B cell (primary cell): ENCODE data around the gene ZNF135. TPM values are rescaled to one million over a fixed set of nuclear protein-coding genes. Genes with fewer than 3 reads are reported as not detected.

Experiments
- ATAC-seq: fragments of 200-7000 bp; cut with Tn5 transposase; one replicate; pipeline ENCODE4 v1.10.0; 2021; ENCODE audit warnings: low read depth, mild to moderate bottlenecking, moderate number of reproducible peaks, moderate library complexity
- CTCF ChIA-PET: fragments of 350-600 bp; sonication (Branson Sonifier 250); formaldehyde crosslinking; loops from one replicate; lab custom pipeline; 2021; ENCODE audit warnings: antibody characterized with exemption, inconsistent platforms; lab: Charles Lee
- POLR2A ChIA-PET: fragments of 350-600 bp; sonication (Branson Sonifier 250); formaldehyde crosslinking; loops from one replicate; lab custom pipeline; 2021; ENCODE audit warnings: antibody characterized with exemption; lab: Charles Lee
- DNase-seq: peaks from one replicate; pipeline ENCODE4 v3.0.0; 2013
- H2AFZ ChIP-seq: 2 replicates; pipeline ENCODE4 v1.6.1; 2012; ENCODE audit warnings: mild to moderate bottlenecking, low read depth, low read length; ENCODE audit not compliant: insufficient read depth, poor library complexity, severe bottlenecking
- H3K27ac ChIP-seq, 2 donors: 1 replicate in 1 of 2; 2 replicates in 1 of 2; pipeline ENCODE4 v1.5.1; 2012 to 2013; ENCODE audit warnings: low read length in 2 of 2, mild to moderate bottlenecking in 2 of 2, moderate library complexity in 1 of 2
- H3K27me3 ChIP-seq, 4 experiments: fragments of 200-600 bp in 1 of 4; sonication (generic) in 1 of 4; replicated peaks in 1 of 4; 1 replicate in 2 of 4; 2 replicates in 2 of 4; pipeline versions ENCODE4 v1.6.1 to v1.7.0; 2013 to 2016; ENCODE audit warnings: low read length in 3 of 4, mild to moderate bottlenecking in 2 of 4, mixed read lengths in 1 of 4, moderate library complexity in 1 of 4; ENCODE audit not compliant: insufficient read depth in 4 of 4, control insufficient read depth in 3 of 4; ENCODE audit errors: control extremely low read depth in 1 of 4
- H3K36me3 ChIP-seq, 2 experiments: replicated peaks in 1 of 2; 1 replicate in 1 of 2; 2 replicates in 1 of 2; pipeline versions ENCODE4 v1.6.1 to v1.7.1; 2013; ENCODE audit warnings: low read length in 1 of 2; ENCODE audit not compliant: insufficient read depth in 2 of 2, control insufficient read depth in 1 of 2; ENCODE audit errors: control extremely low read depth in 1 of 2, extremely low read depth in 1 of 2
- H3K4me1 ChIP-seq, 2 donors: fragments of 200-600 bp in 1 of 2; sonication (generic) in 1 of 2; 1 replicate in 1 of 2; 2 replicates in 1 of 2; pipeline versions ENCODE4 v1.5.1 to v1.6.1; 2013 to 2017; ENCODE audit warnings: low read length in 2 of 2; ENCODE audit not compliant: control insufficient read depth in 2 of 2, insufficient read depth in 2 of 2
- H3K4me2 ChIP-seq: replicated peaks from 2 replicates; pipeline ENCODE3; 2012; ENCODE audit warnings: mild to moderate bottlenecking, low read depth, low read length; ENCODE audit not compliant: poor library complexity, severe bottlenecking
- H3K4me3 ChIP-seq, 5 experiments: fragments of 200-600 bp in 1 of 5; sonication (generic) in 1 of 5; 1 replicate in 3 of 5; 2 replicates in 2 of 5; pipeline versions ENCODE4 v1.5.1 to v1.7.0; 2011 to 2016; ENCODE audit warnings: low read length in 4 of 5, mild to moderate bottlenecking in 4 of 5, low read depth in 2 of 5, control low read depth in 1 of 5, moderate library complexity in 1 of 5; ENCODE audit not compliant: insufficient read depth in 1 of 5; ENCODE audit errors: control extremely low read depth in 1 of 5, extremely low read depth in 1 of 5
- H3K79me2 ChIP-seq: fragments of 200-600 bp; sonication (generic); one replicate; pipeline ENCODE4 v1.6.0; 2016; ENCODE audit warnings: low read length; ENCODE audit not compliant: control insufficient read depth, insufficient read depth
- H3K9ac ChIP-seq: fragments of 200-600 bp; sonication (generic); 2 replicates; pipeline ENCODE4 v1.6.1; 2017; ENCODE audit warnings: mild to moderate bottlenecking, low read length, moderate library complexity
- H3K9me3 ChIP-seq, 3 donors: one replicate each; pipeline versions ENCODE4 v1.6.1 to v1.7.1; 2013; ENCODE audit warnings: low read length in 2 of 3; ENCODE audit not compliant: control insufficient read depth in 2 of 3, insufficient read depth in 1 of 3; ENCODE audit errors: control extremely low read depth in 1 of 3
- H4K20me1 ChIP-seq: 2 replicates; pipeline ENCODE4 v1.6.0; 2012; ENCODE audit warnings: mild to moderate bottlenecking, low read length; ENCODE audit not compliant: insufficient read depth, control insufficient read depth, poor library complexity, severe bottlenecking
- H3K27ac Mint-ChIP-seq: one replicate; pipeline ENCODE4 v1.8.0; 2021; ENCODE audit warnings: mixed read lengths
- H3K27me3 Mint-ChIP-seq: one replicate; pipeline ENCODE4 v1.8.0; 2021; ENCODE audit warnings: mixed read lengths
- H3K4me1 Mint-ChIP-seq: one replicate; pipeline ENCODE4 v1.8.0; 2021; ENCODE audit warnings: mixed read lengths
- H3K4me3 Mint-ChIP-seq: one replicate; pipeline ENCODE4 v1.8.0; 2021; ENCODE audit warnings: mixed read lengths
- H3K9me3 Mint-ChIP-seq: one replicate; pipeline ENCODE4 v1.8.0; 2022; ENCODE audit warnings: mixed read lengths; ENCODE audit not compliant: insufficient read depth
- CTCF ChIP-seq: fragments of 200-600 bp; IDR thresholded peaks from one replicate; pipeline ENCODE4 v1.8.0; 2022; ENCODE audit warnings: antibody characterized with exemption, mild to moderate bottlenecking
- EZH2 ChIP-seq: IDR thresholded peaks from 2 replicates; pipeline ENCODE4 v1.6.1; 2012; ENCODE audit warnings: borderline replicate concordance, low read depth, mild to moderate bottlenecking, moderate library complexity, low read length; ENCODE audit not compliant: insufficient read depth, poor library complexity, severe bottlenecking
- WGBS: methylation state at CpG from one replicate; pipeline ENCODE4 v1.1.5; 2013; ENCODE audit warnings: missing lambda C conversion rate; ENCODE audit not compliant: insufficient coverage; 5-methylcytosine and 5-hydroxymethylcytosine counted together
- intact Hi-C: fragments of 100-400 bp; cut with micrococcal nuclease; formaldehyde crosslinking; loops from one replicate; pipeline ENCODE4 v1.10.0; 2022
- polyA plus RNA-seq: library from polyadenylated mRNA; depleted of rRNA; stranded (reverse); fragments of >200 nt; gene quantifications from 2 replicates; pipeline ENCODE4 v1.2.3, GENCODE V29; 2012
- total RNA-seq, 2 donors: library from RNA; stranded (reverse); fragments of 120-200 nt in 1 of 2; gene quantifications; 1 replicate in 1 of 2; 2 replicates in 1 of 2; pipeline versions ENCODE4 v1.2.3 to v1.2.4, GENCODE V29; 2013 to 2022

Gene ZNF135
- total and polyA plus RNA-seq, 2 donors (not counting 1 experiment from before 2014, with no cell fraction given), result 8.9 to 10.0 TPM

- H3K27ac Mint-ChIP-seq, result no peak overlapping the region
- ATAC-seq, result no peak
- H3K4me3 Mint-ChIP-seq, result no peak overlapping the region
- no peak overlapping the region for H3K27ac ChIP-seq
- WGBS, result 81% methylated on average over 3 of the region's 5 CpGs
- TF ChIP-seq EZH2, result no peak
- TF ChIP-seq CTCF, result no peak
- H3K9me3 ChIP-seq, result peaks cover 5 to 74% (median 70%) of the 10 kb centered on the region in 3 donors
- H3K4me1 Mint-ChIP-seq, result no peaks in the 10 kb centered on the region
- H3K9ac ChIP-seq, result no peak overlapping the region
- H3K9me3 Mint-ChIP-seq, result peaks cover 40% of the 10 kb centered on the region
- peaks cover 0 to 20% (median 0%) of the 10 kb centered on the region in 4 experiments for H3K27me3 ChIP-seq
- ChIA-PET POLR2A (no interaction called here), CTCF (interaction anchor here (0.7 kb wide), 1 partner anchor 1680 kb away, joined by 3 read pairs; no protein-coding TSS in a partner anchor)
- no peak overlapping the region for H3K4me2 ChIP-seq
- H2AFZ ChIP-seq, result no peak overlapping the region
- no peaks in the 10 kb centered on the region for H3K79me2 ChIP-seq
- intact Hi-C loops, result no loop called here
- H3K36me3 ChIP-seq, result no peaks in the 10 kb centered on the region
- H3K4me1 ChIP-seq, result no peaks in the 10 kb centered on the region
- no peak for DNase-seq
- no peaks in the 10 kb centered on the region for H4K20me1 ChIP-seq
- H3K4me3 ChIP-seq, result no peak overlapping the region
- H3K27me3 Mint-ChIP-seq, result peaks cover 11% of the 10 kb centered on the region
These were observed 60.1 kb downstream of the ZNF135 start for GRCh38 chr19:58118979-58119733.

Other genes with a start within 250 kb of the ZNF135 start
- gene ZNF552, start 244.4 kb upstream of the ZNF135 start, total RNA-seq, result 21.7 and 29.9 TPM in 2 replicates
- gene ZNF552, start 244.4 kb upstream of the ZNF135 start, polyA plus RNA-seq, result 6.7 and 8.1 TPM in 2 replicates
- gene ZNF587B, start 229.0 kb upstream of the ZNF135 start, total RNA-seq, result 29.1 and 31.5 TPM in 2 replicates
- gene ZNF587B, start 229.0 kb upstream of the ZNF135 start, polyA plus RNA-seq, result 9.9 and 18.1 TPM in 2 replicates
- 72.9 and 77.6 TPM in 2 replicates for gene ZNF587, start 209.4 kb upstream of the ZNF135 start, total RNA-seq
- gene ZNF587, start 209.4 kb upstream of the ZNF135 start, polyA plus RNA-seq, result 16.6 and 17.0 TPM in 2 replicates
- gene ZNF814, start 170.2 kb upstream of the ZNF135 start, total RNA-seq, result 83.9 and 95.1 TPM in 2 replicates
- 27.7 and 28.9 TPM in 2 replicates for gene ZNF814, start 170.2 kb upstream of the ZNF135 start, polyA plus RNA-seq
- gene ZNF417, start 142.7 kb upstream of the ZNF135 start, total RNA-seq, result 52.6 and 54.4 TPM in 2 replicates
- 8.9 and 12.3 TPM in 2 replicates for gene ZNF417, start 142.7 kb upstream of the ZNF135 start, polyA plus RNA-seq
- 35.8 and 38.9 TPM in 2 replicates for gene ZNF418, start 123.9 kb upstream of the ZNF135 start, total RNA-seq
- 10.3 and 12.2 TPM in 2 replicates for gene ZNF418, start 123.9 kb upstream of the ZNF135 start, polyA plus RNA-seq
- 18.3 and 19.0 TPM in 2 replicates for gene ZNF256, start 111.6 kb upstream of the ZNF135 start, total RNA-seq
- gene ZNF256, start 111.6 kb upstream of the ZNF135 start, polyA plus RNA-seq, result 10.0 and 16.5 TPM in 2 replicates
- gene C19orf18, start 84.7 kb upstream of the ZNF135 start, total RNA-seq, result 1.7 and 2.2 TPM in 2 replicates
- gene C19orf18, start 84.7 kb upstream of the ZNF135 start, polyA plus RNA-seq, result 0.53 TPM in 1 of 2 replicates, not detected in the other
- gene ZNF606, start 56.5 kb upstream of the ZNF135 start, total RNA-seq, result 48.1 and 48.4 TPM in 2 replicates
- gene ZNF606, start 56.5 kb upstream of the ZNF135 start, polyA plus RNA-seq, result 11.5 and 12.4 TPM in 2 replicates
- not detected in 2 replicates for gene ZSCAN1, start 25.3 kb upstream of the ZNF135 start, total RNA-seq
- gene ZSCAN1, start 25.3 kb upstream of the ZNF135 start, polyA plus RNA-seq, result 0.13 TPM in 1 of 2 replicates, not detected in the other
- 84.9 and 90.5 TPM in 2 replicates for gene ZSCAN18, start 38.9 kb downstream of the ZNF135 start, total RNA-seq
- gene ZSCAN18, start 38.9 kb downstream of the ZNF135 start, polyA plus RNA-seq, result 81.0 and 134 TPM in 2 replicates
- 12.5 and 17.6 TPM in 2 replicates for gene ZNF329, start 91.5 kb downstream of the ZNF135 start, total RNA-seq
- gene ZNF329, start 91.5 kb downstream of the ZNF135 start, polyA plus RNA-seq, result 5.4 and 8.0 TPM in 2 replicates
- 83.7 and 85.4 TPM in 2 replicates for gene ZNF274, start 123.8 kb downstream of the ZNF135 start, total RNA-seq
- gene ZNF274, start 123.8 kb downstream of the ZNF135 start, polyA plus RNA-seq, result 51.5 and 53.3 TPM in 2 replicates
- 65.7 and 75.2 TPM in 2 replicates for gene ZNF544, start 169.6 kb downstream of the ZNF135 start, total RNA-seq
- gene ZNF544, start 169.6 kb downstream of the ZNF135 start, polyA plus RNA-seq, result 37.1 and 41.4 TPM in 2 replicates
- gene ZNF8, start 219.7 kb downstream of the ZNF135 start, total RNA-seq, result 7.9 and 8.0 TPM in 2 replicates
- 3.4 and 4.0 TPM in 2 replicates for gene ZNF8, start 219.7 kb downstream of the ZNF135 start, polyA plus RNA-seq
- gene ERVK3-1, start 246.1 kb downstream of the ZNF135 start, total RNA-seq, result 79.0 and 80.2 TPM in 2 replicates
- 80.7 and 113 TPM in 2 replicates for gene ERVK3-1, start 246.1 kb downstream of the ZNF135 start, polyA plus RNA-seq